SU-DHL-6 (cell line): ENCODE measurements around the gene HSPA2.

Experiments used
- EZH2phosphoT487 ChIP-seq: fragments of 200-600 bp; sonication (generic), shearing (Covaris generic); conservative IDR thresholded peaks from 2 replicates; pipeline ENCODE4 v1.6.1; 2018; ENCODE audit warnings: mild to moderate bottlenecking, antibody characterized with exemption, low read length, moderate library complexity, mixed read lengths
- TF ChIP-seq, protein P1 (sequence below): fragments of 200-600 bp; sonication (generic); IDR thresholded peaks from one replicate; pipeline ENCODE4 v1.5.1; 2017; ENCODE audit warnings: antibody characterized with exemption, mild to moderate bottlenecking, low read length, moderate library complexity; ENCODE audit not compliant: insufficient read depth, poor library complexity, severe bottlenecking

DNA sequence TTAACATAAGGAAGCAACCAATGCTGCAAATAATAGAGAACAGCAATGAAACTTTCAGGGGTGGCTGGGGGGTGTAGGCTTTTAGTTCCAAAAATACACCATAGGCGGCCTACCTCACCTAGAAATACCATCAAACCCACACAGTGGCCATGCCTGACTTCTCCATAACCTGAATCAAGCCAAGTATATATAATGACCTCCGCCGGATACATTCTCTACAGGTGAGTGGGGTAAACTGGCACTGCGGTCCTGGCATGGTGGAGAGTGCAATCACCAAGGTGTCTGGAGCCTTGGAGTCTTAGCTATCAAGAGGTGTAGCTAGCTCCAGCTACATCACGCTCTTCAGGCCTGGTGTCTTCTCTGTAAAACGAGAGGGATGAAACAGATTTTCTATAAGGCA is 38.1 kb upstream of the HSPA2 start:
- TF ChIP-seq, protein P1, sequence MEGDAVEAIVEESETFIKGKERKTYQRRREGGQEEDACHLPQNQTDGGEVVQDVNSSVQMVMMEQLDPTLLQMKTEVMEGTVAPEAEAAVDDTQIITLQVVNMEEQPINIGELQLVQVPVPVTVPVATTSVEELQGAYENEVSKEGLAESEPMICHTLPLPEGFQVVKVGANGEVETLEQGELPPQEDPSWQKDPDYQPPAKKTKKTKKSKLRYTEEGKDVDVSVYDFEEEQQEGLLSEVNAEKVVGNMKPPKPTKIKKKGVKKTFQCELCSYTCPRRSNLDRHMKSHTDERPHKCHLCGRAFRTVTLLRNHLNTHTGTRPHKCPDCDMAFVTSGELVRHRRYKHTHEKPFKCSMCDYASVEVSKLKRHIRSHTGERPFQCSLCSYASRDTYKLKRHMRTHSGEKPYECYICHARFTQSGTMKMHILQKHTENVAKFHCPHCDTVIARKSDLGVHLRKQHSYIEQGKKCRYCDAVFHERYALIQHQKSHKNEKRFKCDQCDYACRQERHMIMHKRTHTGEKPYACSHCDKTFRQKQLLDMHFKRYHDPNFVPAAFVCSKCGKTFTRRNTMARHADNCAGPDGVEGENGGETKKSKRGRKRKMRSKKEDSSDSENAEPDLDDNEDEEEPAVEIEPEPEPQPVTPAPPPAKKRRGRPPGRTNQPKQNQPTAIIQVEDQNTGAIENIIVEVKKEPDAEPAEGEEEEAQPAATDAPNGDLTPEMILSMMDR, result no peak
- no peak for TF ChIP-seq EZH2phosphoT487
